ENCODE measurements around the gene ETNK2. TPM values are rescaled to one million over a fixed set of nuclear protein-coding genes. Genes with fewer than 3 reads are reported as not detected.
"Not testable (repeated sequence)": the region's sequence is repeated elsewhere in the genome, so short reads cannot be mapped to it uniquely, and the experiment has no call there.

Gene ETNK2
- total RNA-seq, 2 experiments from 2014 or later: 0.25 TPM; not detected in 1

- H3K9me3 Mint-ChIP-seq: no peaks in the 10 kb centered on the region
- CTCF ChIA-PET: interaction anchor here (1.1 kb wide), 1 partner anchor 9 kb away, joined by 3 read pairs; no protein-coding TSS in a partner anchor
- no peak for DNase-seq
- POLR2A ChIA-PET: no interaction called here
- H3K4me1 Mint-ChIP-seq: no peaks in the 10 kb centered on the region
- H3K36me3 Mint-ChIP-seq (ENCODE audit: low read depth): no peaks in the 10 kb centered on the region
- no peak overlapping the region for H3K4me3 Mint-ChIP-seq
- peaks cover 5% of the 10 kb centered on the region for H3K27me3 Mint-ChIP-seq
- no peak overlapping the region for H3K27ac Mint-ChIP-seq
Observed at GRCh38 chr1:204094313-204094729, 57.5 kb downstream of the ETNK2 start.

DNA sequence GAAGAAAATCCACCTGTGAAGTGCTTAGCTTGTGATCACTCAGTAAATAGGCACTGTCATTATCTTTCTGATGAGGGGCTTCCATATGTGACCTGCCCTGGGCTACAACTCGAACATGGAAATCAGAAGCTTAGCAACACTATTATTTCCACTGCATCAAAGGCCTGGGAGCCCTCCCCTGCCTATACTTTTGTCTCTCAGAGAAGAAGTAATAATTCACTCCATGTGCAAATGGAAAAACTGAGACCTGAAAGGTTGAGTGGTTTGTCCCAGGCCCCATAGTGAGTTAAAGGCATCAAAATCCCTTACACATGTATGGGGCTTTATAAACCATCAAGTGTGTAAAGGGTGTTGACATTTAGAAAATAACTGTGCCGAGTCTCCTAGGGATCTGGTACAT lies 58.1 kb downstream of the ETNK2 start:
- H3K9me3 Mint-ChIP-seq: no peaks in the 10 kb centered on the region
- no peak overlapping the region for H3K27ac Mint-ChIP-seq
- DNase-seq: no peak
- CTCF ChIA-PET: no interaction called here
- H3K4me3 Mint-ChIP-seq: no peak overlapping the region
- H3K36me3 Mint-ChIP-seq (ENCODE audit: low read depth): no peaks in the 10 kb centered on the region
- H3K27me3 Mint-ChIP-seq: peaks cover 5% of the 10 kb centered on the region
- H3K4me1 Mint-ChIP-seq: no peaks in the 10 kb centered on the region
- POLR2A ChIA-PET: no interaction called here

DNA sequence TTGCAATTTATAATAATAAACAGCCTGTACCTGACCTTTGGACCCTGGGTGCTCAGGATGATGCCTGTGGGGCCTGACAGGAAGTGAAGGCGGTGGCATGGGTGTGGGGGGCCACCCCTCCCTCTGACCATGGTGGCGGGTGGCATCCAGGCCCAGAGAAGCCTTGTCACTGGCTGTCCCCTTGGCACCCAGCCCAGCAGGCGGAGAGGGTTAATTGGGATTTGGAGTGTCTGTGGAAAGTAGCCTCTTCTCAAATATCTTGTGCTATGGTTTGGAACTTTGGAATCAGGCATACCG lies 58.5 kb downstream of the ETNK2 start:
- peaks cover 5% of the 10 kb centered on the region for H3K27me3 Mint-ChIP-seq
- no peak for DNase-seq
- H3K4me3 Mint-ChIP-seq: no peak overlapping the region
- H3K27ac Mint-ChIP-seq: no peak overlapping the region
- ChIA-PET POLR2A (no interaction called here), CTCF (no interaction called here)
- no peaks in the 10 kb centered on the region for H3K36me3 Mint-ChIP-seq (ENCODE audit: low read depth)
- no peaks in the 10 kb centered on the region for H3K4me1 Mint-ChIP-seq
- H3K9me3 Mint-ChIP-seq: no peaks in the 10 kb centered on the region

- H3K4me3 Mint-ChIP-seq: no peak overlapping the region
- peaks cover 5% of the 10 kb centered on the region for H3K27me3 Mint-ChIP-seq
- no peak overlapping the region for H3K27ac Mint-ChIP-seq
- no peaks in the 10 kb centered on the region for H3K9me3 Mint-ChIP-seq
- ChIA-PET CTCF (interaction anchor here (1.2 to 1.5 kb wide), 2 partner anchors 9 to 220 kb away, joined by 4 to 5 read pairs; no protein-coding TSS in a partner anchor), POLR2A (no interaction called here)
- no peaks in the 10 kb centered on the region for H3K36me3 Mint-ChIP-seq (ENCODE audit: low read depth)
- no peak for DNase-seq
- H3K4me1 Mint-ChIP-seq: no peaks in the 10 kb centered on the region
Observed at GRCh38 chr1:204092632-204093420, 59.0 kb downstream of the ETNK2 start.

DNA sequence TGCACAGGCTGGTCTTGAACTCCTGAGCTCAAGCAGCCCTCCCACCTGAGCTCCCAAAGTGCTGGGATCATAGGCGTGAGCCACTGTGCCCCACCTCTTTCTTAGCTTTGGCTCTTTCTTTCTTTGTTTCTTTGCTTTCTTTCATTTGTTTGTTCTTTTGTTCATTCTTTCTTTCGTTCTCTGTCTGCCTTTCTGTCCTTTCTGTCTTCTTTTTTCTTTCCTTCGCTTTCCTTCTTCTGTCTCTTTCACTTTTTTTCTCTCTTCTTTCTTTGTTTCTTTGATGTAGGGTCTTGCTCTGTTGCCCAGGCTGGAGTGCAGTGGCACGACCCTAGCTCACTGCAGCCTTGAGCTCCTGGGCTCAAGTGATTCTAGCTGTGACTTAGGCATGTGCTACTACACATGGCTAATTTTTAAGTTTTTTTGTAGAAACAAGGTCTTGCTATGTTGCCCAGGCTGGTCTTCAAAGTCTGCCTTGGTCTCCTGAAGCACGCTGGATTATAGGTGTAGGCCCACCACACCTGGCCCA lies 60.0 kb downstream of the ETNK2 start:
- ChIA-PET CTCF (interaction anchor here (0.7 to 1.5 kb wide), 3 partner anchors 10 to 219 kb away, joined by 3 to 5 read pairs (median 4); no protein-coding TSS in a partner anchor), POLR2A (no interaction called here)
- Mint-ChIP-seq H3K27me3 (peaks cover 5% of the 10 kb centered on the region), H3K27ac (no peak overlapping the region), H3K4me1 (no peaks in the 10 kb centered on the region), H3K4me3 (no peak overlapping the region), H3K9me3 (no peaks in the 10 kb centered on the region), H3K36me3 (ENCODE audit: low read depth) (no peaks in the 10 kb centered on the region)
- DNase-seq: no peak

GRCh38 chr1:204091066-204091465 lies 60.8 kb downstream of the ETNK2 start:
- H3K27me3 Mint-ChIP-seq: peaks cover 5% of the 10 kb centered on the region
- H3K27ac Mint-ChIP-seq: no peak overlapping the region
- no peaks in the 10 kb centered on the region for H3K4me1 Mint-ChIP-seq
- POLR2A ChIA-PET: interaction anchor here (0.6 kb wide), 1 partner anchor 224 kb away, joined by 4 read pairs; no protein-coding TSS in a partner anchor
- no peaks in the 10 kb centered on the region for H3K9me3 Mint-ChIP-seq
- DNase-seq: no peak
- CTCF ChIA-PET: interaction anchor here (1.2 kb wide), 1 partner anchor 31 kb away, joined by 3 read pairs; no protein-coding TSS in a partner anchor
- H3K36me3 Mint-ChIP-seq (ENCODE audit: low read depth): no peaks in the 10 kb centered on the region
- no peak overlapping the region for H3K4me3 Mint-ChIP-seq

- H3K9me3 Mint-ChIP-seq; H3K36me3 Mint-ChIP-seq (ENCODE audit: low read depth); H3K27ac Mint-ChIP-seq; DNase-seq; H3K4me1 Mint-ChIP-seq; POLR2A ChIA-PET; H3K4me3 Mint-ChIP-seq; H3K27me3 Mint-ChIP-seq: not testable (repeated sequence)
- CTCF ChIA-PET: interaction anchor here (1.1 to 1.2 kb wide), 2 partner anchors 14 to 32 kb away, joined by 3 read pairs; no protein-coding TSS in a partner anchor
Observed at GRCh38 chr1:204090132-204090531, 61.7 kb downstream of the ETNK2 start.

GRCh38 chr1:204089044-204089751 lies 62.6 kb downstream of the ETNK2 start:
- no peaks in the 10 kb centered on the region for H3K27me3 Mint-ChIP-seq
- DNase-seq: no peak
- CTCF ChIA-PET: interaction anchor here (1.1 kb wide), 1 partner anchor 15 kb away, joined by 3 read pairs; no protein-coding TSS in a partner anchor
- POLR2A ChIA-PET: no interaction called here
- H3K4me3 Mint-ChIP-seq: no peak overlapping the region
- H3K36me3 Mint-ChIP-seq (ENCODE audit: low read depth): no peaks in the 10 kb centered on the region
- H3K4me1 Mint-ChIP-seq: no peaks in the 10 kb centered on the region
- H3K27ac Mint-ChIP-seq: no peak overlapping the region
- no peaks in the 10 kb centered on the region for H3K9me3 Mint-ChIP-seq

DNA sequence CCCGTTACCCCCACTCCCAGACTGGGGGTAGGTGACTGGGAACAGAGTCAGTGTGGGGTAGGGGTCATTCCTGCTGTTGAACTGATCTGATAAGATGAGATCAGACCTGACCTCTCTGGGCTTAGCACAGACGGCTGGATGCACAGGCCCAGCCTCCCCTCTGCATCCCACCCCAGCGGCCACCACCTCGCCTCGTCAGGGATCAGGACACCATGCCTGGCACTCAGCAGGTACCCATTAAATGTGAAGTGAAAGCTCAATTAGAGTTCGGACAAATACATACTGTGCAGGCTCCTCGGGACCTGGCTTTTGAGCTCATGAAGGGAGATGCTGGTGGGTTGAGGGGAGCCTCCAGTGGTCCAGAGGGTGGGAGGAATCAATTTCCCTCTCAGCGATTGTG lies 63.2 kb downstream of the ETNK2 start:
- no peak overlapping the region for H3K27ac Mint-ChIP-seq
- ChIA-PET CTCF (no interaction called here), POLR2A (no interaction called here)
- no peaks in the 10 kb centered on the region for H3K9me3 Mint-ChIP-seq
- DNase-seq: no peak
- no peaks in the 10 kb centered on the region for H3K27me3 Mint-ChIP-seq
- no peaks in the 10 kb centered on the region for H3K4me1 Mint-ChIP-seq
- no peaks in the 10 kb centered on the region for H3K36me3 Mint-ChIP-seq (ENCODE audit: low read depth)
- H3K4me3 Mint-ChIP-seq: no peak overlapping the region

- Mint-ChIP-seq H3K9me3 (no peaks in the 10 kb centered on the region), H3K36me3 (ENCODE audit: low read depth) (no peaks in the 10 kb centered on the region), H3K4me3 (no peak overlapping the region), H3K27me3 (no peaks in the 10 kb centered on the region), H3K27ac (no peak overlapping the region), H3K4me1 (no peaks in the 10 kb centered on the region)
- no peak for DNase-seq
- POLR2A ChIA-PET: no interaction called here
- CTCF ChIA-PET: no interaction called here
Observed at GRCh38 chr1:204087893-204088528, 63.8 kb downstream of the ETNK2 start.

- ChIA-PET POLR2A (no interaction called here), CTCF (interaction anchor here (1.4 kb wide), 1 partner anchor 11 kb away, joined by 3 read pairs; no protein-coding TSS in a partner anchor)
- no peaks in the 10 kb centered on the region for H3K9me3 Mint-ChIP-seq
- H3K4me3 Mint-ChIP-seq: no peak overlapping the region
- no peaks in the 10 kb centered on the region for H3K27me3 Mint-ChIP-seq
- H3K4me1 Mint-ChIP-seq: no peaks in the 10 kb centered on the region
- DNase-seq: no peak
- H3K36me3 Mint-ChIP-seq (ENCODE audit: low read depth): no peaks in the 10 kb centered on the region
- peak overlapping the region; percentile 6 for H3K27ac Mint-ChIP-seq
Observed at GRCh38 chr1:204087181-204087892, 64.5 kb downstream of the ETNK2 start.

- Mint-ChIP-seq H3K9me3 (no peaks in the 10 kb centered on the region), H3K4me1 (no peaks in the 10 kb centered on the region), H3K27ac (no peak overlapping the region), H3K4me3 (no peak overlapping the region), H3K36me3 (ENCODE audit: low read depth) (no peaks in the 10 kb centered on the region), H3K27me3 (no peaks in the 10 kb centered on the region)
- no peak for DNase-seq
- POLR2A ChIA-PET: no interaction called here
- CTCF ChIA-PET: interaction anchor here (0.6 to 1.4 kb wide), 3 partner anchors 9 to 342 kb away, joined by 3 to 4 read pairs (median 3); no protein-coding TSS in a partner anchor
Observed at GRCh38 chr1:204085876-204086275, 66.0 kb downstream of the ETNK2 start.
